Left lung (tissue), 10 donors: ENCODE results near the gene STK11. TPM values are rescaled to one million over a fixed set of nuclear protein-coding genes. Genes with fewer than 3 reads are reported as not detected.
A peak's percentile ranks its signal among the peaks of the same experiment; 100 is the strongest.

Source experiments
- ATAC-seq: fragments of 200-7000 bp; cut with Tn5 transposase; one replicate; pipeline ENCODE4 v1.9.1; 2020; ENCODE audit warnings: moderate library complexity
- DNase-seq, 4 donors: peaks; one replicate each; pipeline ENCODE4 v3.0.0-alpha.2; 2013 to 2020
- H3K27ac ChIP-seq, 2 donors: fragments of 200-600 bp; sonication (generic) in 1 of 2; one replicate each; pipeline versions ENCODE4 v1.5.0 to v1.8.0; 2020 to 2021
- H3K27me3 ChIP-seq, 2 donors: fragments of 200-600 bp; sonication (generic) in 1 of 2; one replicate each; pipeline versions ENCODE4 v1.5.0 to v1.8.0; 2020 to 2021
- H3K36me3 ChIP-seq, 2 donors: fragments of 200-600 bp; sonication (generic) in 1 of 2; one replicate each; pipeline versions ENCODE4 v1.5.0 to v1.8.0; 2020 to 2021
- H3K4me1 ChIP-seq, 2 donors: fragments of 200-600 bp; one replicate each; pipeline ENCODE4 v1.8.0; 2021
- H3K4me3 ChIP-seq, 2 donors: fragments of 200-600 bp; sonication (generic) in 1 of 2; one replicate each; pipeline versions ENCODE4 v1.5.0 to v1.8.0; 2020 to 2021; ENCODE audit warnings: mild to moderate bottlenecking in 1 of 2
- H3K9me3 ChIP-seq, 2 donors: fragments of 200-600 bp; sonication (generic) in 1 of 2; one replicate each; pipeline versions ENCODE4 v1.5.0 to v1.8.0; 2020 to 2021
- intact Hi-C, 2 donors: fragments of 100-400 bp; cut with DNase I; formaldehyde crosslinking; loops; one replicate each; pipeline versions ENCODE4 v1.11.2 to v1.14.2; 2022
- polyA plus RNA-seq, 6 donors: library from polyadenylated mRNA; unstranded; fragments of 120-200 nt; gene quantifications; one replicate each; pipeline ENCODE4 v1.2.1, GENCODE V29; 2013; ENCODE audit not compliant: insufficient read length in 6 of 6
- total RNA-seq, 2 donors: library from RNA; stranded (reverse); fragmentation: NEBNext Ultra II Directional; extraction: Animal tissue kit (Norgen Biotek cat#: 25700); gene quantifications; one replicate each; pipeline ENCODE4 v1.2.1, GENCODE V29; 2021
- TF ChIP-seq, protein P1 (sequence below), 2 donors: fragments of 200-600 bp; sonication (generic) in 1 of 2; IDR thresholded peaks; one replicate each; pipeline versions ENCODE4 v1.5.0 to v1.8.0; 2021; ENCODE audit warnings: antibody characterized with exemption in 2 of 2
- donor health status: DM: no; HTN: yes; CAD: no.
- donor health status: DM: no; HTN: no; CAD: no.

The STK11 gene
- total and polyA plus RNA-seq, 8 donors = 42.6 to 58.4 (median 51.1) TPM

- H3K36me3 ChIP-seq = peaks cover 0 to 3% of the 10 kb centered on the region in 2 donors
- DNase-seq = no peak
- intact Hi-C loops = no loop called here
- no peak for ATAC-seq
- H3K27ac ChIP-seq = peak overlapping the region; percentile 79 to 99
- H3K9me3 ChIP-seq = no peaks in the 10 kb centered on the region
- H3K4me1 ChIP-seq = peaks cover 49 to 89% of the 10 kb centered on the region in 2 donors
- TF ChIP-seq, protein P1, sequence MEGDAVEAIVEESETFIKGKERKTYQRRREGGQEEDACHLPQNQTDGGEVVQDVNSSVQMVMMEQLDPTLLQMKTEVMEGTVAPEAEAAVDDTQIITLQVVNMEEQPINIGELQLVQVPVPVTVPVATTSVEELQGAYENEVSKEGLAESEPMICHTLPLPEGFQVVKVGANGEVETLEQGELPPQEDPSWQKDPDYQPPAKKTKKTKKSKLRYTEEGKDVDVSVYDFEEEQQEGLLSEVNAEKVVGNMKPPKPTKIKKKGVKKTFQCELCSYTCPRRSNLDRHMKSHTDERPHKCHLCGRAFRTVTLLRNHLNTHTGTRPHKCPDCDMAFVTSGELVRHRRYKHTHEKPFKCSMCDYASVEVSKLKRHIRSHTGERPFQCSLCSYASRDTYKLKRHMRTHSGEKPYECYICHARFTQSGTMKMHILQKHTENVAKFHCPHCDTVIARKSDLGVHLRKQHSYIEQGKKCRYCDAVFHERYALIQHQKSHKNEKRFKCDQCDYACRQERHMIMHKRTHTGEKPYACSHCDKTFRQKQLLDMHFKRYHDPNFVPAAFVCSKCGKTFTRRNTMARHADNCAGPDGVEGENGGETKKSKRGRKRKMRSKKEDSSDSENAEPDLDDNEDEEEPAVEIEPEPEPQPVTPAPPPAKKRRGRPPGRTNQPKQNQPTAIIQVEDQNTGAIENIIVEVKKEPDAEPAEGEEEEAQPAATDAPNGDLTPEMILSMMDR (IDR thresholded peaks at IDR 0.05) = no peak
- peak overlapping the region in 1 of 2 donors; percentile 65 for H3K4me3 ChIP-seq
- no peaks in the 10 kb centered on the region for H3K27me3 ChIP-seq
Observed at GRCh38 chr19:1265615-1266128, 60.1 kb downstream of the STK11 start.

DNA sequence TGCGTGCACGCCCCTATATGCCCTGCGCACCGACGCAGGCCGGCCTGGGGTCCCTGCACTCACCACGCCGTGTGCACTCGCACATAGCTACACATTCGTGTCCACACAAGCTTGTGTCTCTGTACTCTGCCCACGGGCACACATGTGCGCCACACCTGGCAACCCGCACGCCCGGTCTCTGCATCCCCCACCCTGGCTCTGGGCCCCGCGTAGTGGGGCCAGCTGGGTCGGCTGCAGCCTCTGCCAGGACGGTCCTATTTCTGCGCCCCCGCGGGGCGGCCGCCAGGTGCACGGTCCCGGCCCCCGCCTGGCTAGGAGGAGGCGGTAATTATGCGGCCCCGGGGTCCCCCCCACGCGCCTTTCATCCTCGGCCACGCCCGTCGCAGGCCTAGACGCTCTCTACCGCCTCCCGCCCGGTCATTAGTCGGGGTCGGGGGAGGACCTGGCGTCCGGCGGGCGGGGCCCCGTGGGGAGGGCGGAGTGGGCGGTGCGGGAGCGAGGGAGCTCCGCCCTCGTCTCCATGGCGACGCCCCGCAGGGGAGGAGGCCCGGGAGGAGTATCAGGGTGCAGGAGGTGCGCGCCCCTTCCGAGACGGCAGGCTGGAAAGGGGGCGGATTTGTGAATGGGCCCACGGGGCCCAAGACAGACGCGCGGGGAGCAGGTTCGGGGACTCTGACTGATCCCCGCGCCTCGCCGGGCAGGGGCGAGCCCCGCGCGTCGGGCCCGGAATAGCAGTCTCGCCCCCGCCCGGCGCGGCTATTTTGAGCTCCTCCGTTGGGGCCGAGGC is 60.7 kb downstream of the STK11 start:
- H3K4me3 ChIP-seq = peak overlapping the region; percentile 55 to 65
- peaks cover 54 to 90% of the 10 kb centered on the region in 2 donors for H3K4me1 ChIP-seq
- H3K9me3 ChIP-seq = no peaks in the 10 kb centered on the region
- H3K27me3 ChIP-seq = no peaks in the 10 kb centered on the region
- H3K36me3 ChIP-seq = peaks cover 0 to 9% of the 10 kb centered on the region in 2 donors
- ATAC-seq (peak; percentile 62), DNase-seq (peak in 3 of 4 donors; percentile 71 to 99 (median 93))
- intact Hi-C loops = no loop called here
- TF ChIP-seq, protein P1 (IDR thresholded peaks at IDR 0.05) = no peak
- peak overlapping the region; percentile 79 to 99 for H3K27ac ChIP-seq

- Histone ChIP-seq H3K36me3 (peaks cover 0 to 16% of the 10 kb centered on the region in 2 donors), H3K27ac (peak overlapping the region; percentile 79 to 99), H3K9me3 (no peaks in the 10 kb centered on the region), H3K4me3 (peak overlapping the region; percentile 55 to 65), H3K27me3 (no peaks in the 10 kb centered on the region), H3K4me1 (peaks cover 53 to 90% of the 10 kb centered on the region in 2 donors)
- TF ChIP-seq, protein P1 (IDR thresholded peaks at IDR 0.05) = peak; percentile 98 to 99
- intact Hi-C loops = no loop called here
- DNase-seq (peak in 2 of 4 donors; percentile 77 to 97), ATAC-seq (peak; percentile 37)
Observed at GRCh38 chr19:1266916-1267476, 61.4 kb downstream of the STK11 start.

DNA sequence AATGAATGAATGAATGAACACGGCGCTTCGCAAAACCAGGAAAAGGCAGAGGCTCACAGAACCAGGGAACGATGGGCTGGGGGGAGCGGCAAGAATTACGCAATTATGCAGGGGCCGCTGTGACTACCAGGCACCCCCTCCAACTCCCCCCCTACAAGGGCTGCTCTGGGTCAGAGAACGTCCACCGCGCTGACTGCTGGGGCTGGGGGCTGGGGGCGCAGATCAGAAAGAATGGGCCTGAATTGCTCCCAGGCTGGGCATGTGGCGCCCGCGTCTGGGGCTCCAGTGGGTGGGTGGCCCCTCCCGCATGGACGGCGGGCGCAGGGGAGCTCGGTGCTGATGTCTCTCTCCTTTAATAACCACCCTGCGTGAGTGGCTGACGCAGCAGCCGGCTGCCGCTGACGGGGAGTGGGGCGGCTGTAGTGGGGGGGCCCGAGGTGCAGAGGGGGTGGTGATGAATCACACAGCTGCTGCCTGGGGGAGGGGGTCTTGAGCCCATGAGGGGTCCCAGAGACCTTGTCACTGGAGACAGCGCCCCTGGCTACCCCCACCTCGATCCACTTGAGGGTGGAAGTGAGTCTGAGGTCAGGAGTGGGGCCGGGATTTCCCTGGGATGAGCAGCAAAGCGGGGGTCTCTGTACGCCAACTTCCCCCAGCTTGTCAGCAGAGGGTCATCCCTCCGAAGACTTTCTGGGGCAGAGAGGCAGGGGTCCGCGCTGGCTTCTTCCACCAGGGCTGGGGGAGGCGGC is 62.1 kb downstream of the STK11 start:
- no peak overlapping the region for H3K27ac ChIP-seq
- no peaks in the 10 kb centered on the region for H3K27me3 ChIP-seq
- no peak for ATAC-seq
- peaks cover 52 to 90% of the 10 kb centered on the region in 2 donors for H3K4me1 ChIP-seq
- intact Hi-C loops = no loop called here
- H3K9me3 ChIP-seq = no peaks in the 10 kb centered on the region
- no peak for DNase-seq
- TF ChIP-seq, protein P1 (IDR thresholded peaks at IDR 0.05) = no peak
- peaks cover 3 to 22% of the 10 kb centered on the region in 2 donors for H3K36me3 ChIP-seq
- peak overlapping the region in 1 of 2 donors; percentile 65 for H3K4me3 ChIP-seq
